Adrenal gland (tissue), 5 donors: Measurements from ENCODE around the gene SMPD3.

Experiments
- CTCF ChIP-seq, 6 experiments: fragments of 450-650 bp in 4 of 6; fragments of 200-600 bp in 2 of 6; sonication (generic) in 1 of 6; IDR thresholded peaks; 1 replicate in 5 of 6; 2 replicates in 1 of 6; pipeline versions ENCODE4 v1.5.1 to v1.8.0; 2016 to 2021; ENCODE audit warnings: antibody characterized with exemption in 6 of 6, mild to moderate bottlenecking in 2 of 6, moderate library complexity in 1 of 6
- POLR2A ChIP-seq, 2 donors: fragments of 450-650 bp; IDR thresholded peaks; one replicate each; pipeline ENCODE4 v1.6.1; 2017; ENCODE audit warnings: antibody characterized with exemption in 2 of 2, mild to moderate bottlenecking in 2 of 2, moderate library complexity in 1 of 2
- donor health status: DM: no; HTN: no; CAD: no.

- TF ChIP-seq CTCF (IDR thresholded peaks at IDR 0.05) (no peak), POLR2A (IDR thresholded peaks at IDR 0.05) (no peak)
Measured at GRCh38 chr16:68422396-68422960, 25.8 kb downstream of the SMPD3 start.
